Type B pancreatic cell (in vitro differentiated cells): ENCODE measurements around the gene DHRS9. TPM values are rescaled to one million over a fixed set of nuclear protein-coding genes. Genes with fewer than 3 reads are reported as not detected.

Experiments
- DNase-seq: peaks from one replicate; pipeline ENCODE4 v3.0.0; 2021; ENCODE audit warnings: mixed read lengths; ENCODE audit not compliant: unreplicated experiment; ENCODE audit errors: extremely low spot score
- H3K27ac Mint-ChIP-seq: 2 replicates; pipeline ENCODE4 v1.8.0; 2021; ENCODE audit warnings: mild to moderate bottlenecking, mixed read lengths
- H3K27me3 Mint-ChIP-seq: 2 replicates; pipeline ENCODE4 v1.8.0; 2021; ENCODE audit warnings: mixed read lengths
- H3K36me3 Mint-ChIP-seq: 2 replicates; pipeline ENCODE4 v1.8.0; 2021; ENCODE audit warnings: mixed read lengths
- H3K4me1 Mint-ChIP-seq: one replicate; pipeline ENCODE4 v1.8.0; 2021; ENCODE audit warnings: mixed read lengths; ENCODE audit not compliant: unreplicated experiment
- H3K4me3 Mint-ChIP-seq: 2 replicates; pipeline ENCODE4 v1.8.0; 2021; ENCODE audit warnings: mild to moderate bottlenecking, mixed read lengths
- H3K9me3 Mint-ChIP-seq: 2 replicates; pipeline ENCODE4 v1.8.0; 2021; ENCODE audit warnings: mixed read lengths
- CTCF ChIP-seq: fragments of 200-600 bp; sonication (generic); conservative IDR thresholded peaks from 2 replicates; pipeline ENCODE4 v1.5.0; 2021; ENCODE audit warnings: antibody characterized with exemption, mild to moderate bottlenecking
- total RNA-seq: library from RNA; stranded (reverse); gene quantifications from 2 replicates; pipeline ENCODE4 v1.2.1, GENCODE V29; 2021; ENCODE audit warnings: low replicate concordance

The DHRS9 gene
- total RNA-seq, 1 donor from 2014 or later, result 0.75 TPM

DNA sequence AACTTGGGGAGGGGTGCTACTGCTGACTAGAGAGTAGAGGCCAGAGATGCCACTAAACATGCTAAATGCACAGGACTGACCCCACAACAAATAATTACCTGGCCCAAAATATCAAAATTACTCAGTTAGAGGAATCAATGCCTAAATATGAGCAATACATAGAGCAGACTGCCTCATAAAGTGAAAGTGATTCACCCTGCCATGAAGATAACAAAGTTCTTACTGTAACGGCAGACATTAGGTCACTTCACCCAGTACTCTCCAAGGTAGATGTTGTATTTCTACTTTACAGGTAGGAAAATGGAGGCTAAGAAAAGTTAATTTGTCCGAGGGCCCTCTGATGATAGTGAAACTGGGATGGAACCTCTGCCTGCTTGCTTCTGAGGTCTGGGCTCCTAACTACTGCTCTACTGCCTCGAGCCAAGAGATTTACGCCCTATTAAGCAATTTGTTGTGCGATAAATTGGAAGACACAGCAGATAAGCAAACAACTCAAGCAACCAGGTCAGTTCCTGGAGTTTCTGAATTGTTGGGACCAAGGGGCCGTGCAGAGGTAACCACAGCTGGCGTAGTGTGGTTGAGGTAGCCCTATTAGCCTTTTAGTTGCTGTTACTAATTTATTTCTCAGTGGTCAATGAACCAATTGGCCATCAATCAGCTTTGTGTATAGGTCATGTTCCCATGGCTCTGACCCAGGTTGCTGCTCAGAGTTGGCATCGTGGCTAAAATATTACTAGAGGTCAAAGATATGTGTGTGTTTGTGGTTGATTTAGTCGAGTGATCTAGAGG is 4.8 kb downstream of the DHRS9 start:
- H3K36me3 Mint-ChIP-seq, result no peaks in the 10 kb centered on the region
- no peaks in the 10 kb centered on the region for H3K4me1 Mint-ChIP-seq
- H3K9me3 Mint-ChIP-seq, result no peaks in the 10 kb centered on the region
- no peak for TF ChIP-seq CTCF
- no peak overlapping the region for H3K27ac Mint-ChIP-seq
- no peak overlapping the region for H3K4me3 Mint-ChIP-seq
- DNase-seq, result no peak
- no peaks in the 10 kb centered on the region for H3K27me3 Mint-ChIP-seq

GRCh38 chr2:169077674-169078240 is 8.4 kb downstream of the DHRS9 start:
- Mint-ChIP-seq H3K4me3 (no peak overlapping the region), H3K4me1 (no peaks in the 10 kb centered on the region), H3K27ac (no peak overlapping the region), H3K27me3 (no peaks in the 10 kb centered on the region), H3K9me3 (no peaks in the 10 kb centered on the region), H3K36me3 (no peaks in the 10 kb centered on the region)
- TF ChIP-seq CTCF, result no peak
- DNase-seq, result no peak

- H3K36me3 Mint-ChIP-seq, result no peaks in the 10 kb centered on the region
- TF ChIP-seq CTCF, result no peak
- no peak overlapping the region for H3K27ac Mint-ChIP-seq
- peaks cover 4% of the 10 kb centered on the region for H3K9me3 Mint-ChIP-seq
- H3K4me3 Mint-ChIP-seq, result no peak overlapping the region
- H3K27me3 Mint-ChIP-seq, result peaks cover 3% of the 10 kb centered on the region
- no peak for DNase-seq
- no peaks in the 10 kb centered on the region for H3K4me1 Mint-ChIP-seq
Measured at GRCh38 chr2:169080250-169081069, 11.1 kb downstream of the DHRS9 start.

DNA sequence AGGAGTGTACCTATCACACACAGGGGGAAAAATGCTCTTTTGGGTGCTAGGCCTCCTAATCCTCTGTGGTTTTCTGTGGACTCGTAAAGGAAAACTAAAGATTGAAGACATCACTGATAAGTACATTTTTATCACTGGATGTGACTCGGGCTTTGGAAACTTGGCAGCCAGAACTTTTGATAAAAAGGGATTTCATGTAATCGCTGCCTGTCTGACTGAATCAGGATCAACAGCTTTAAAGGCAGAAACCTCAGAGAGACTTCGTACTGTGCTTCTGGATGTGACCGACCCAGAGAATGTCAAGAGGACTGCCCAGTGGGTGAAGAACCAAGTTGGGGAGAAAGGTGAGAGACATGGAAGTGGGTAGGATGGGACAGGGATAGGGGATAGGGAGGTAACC is 12.2 kb downstream of the DHRS9 start:
- H3K4me1 Mint-ChIP-seq, result no peaks in the 10 kb centered on the region
- DNase-seq, result no peak
- TF ChIP-seq CTCF, result no peak
- peaks cover 4% of the 10 kb centered on the region for H3K9me3 Mint-ChIP-seq
- no peak overlapping the region for H3K4me3 Mint-ChIP-seq
- peaks cover 6% of the 10 kb centered on the region for H3K27me3 Mint-ChIP-seq
- H3K36me3 Mint-ChIP-seq, result no peaks in the 10 kb centered on the region
- no peak overlapping the region for H3K27ac Mint-ChIP-seq

- H3K4me1 Mint-ChIP-seq, result no peaks in the 10 kb centered on the region
- H3K4me3 Mint-ChIP-seq, result no peak overlapping the region
- peaks cover 4% of the 10 kb centered on the region for H3K9me3 Mint-ChIP-seq
- H3K36me3 Mint-ChIP-seq, result no peaks in the 10 kb centered on the region
- H3K27ac Mint-ChIP-seq, result no peak overlapping the region
- H3K27me3 Mint-ChIP-seq, result peaks cover 6% of the 10 kb centered on the region
- DNase-seq, result no peak
- no peak for TF ChIP-seq CTCF
Measured at GRCh38 chr2:169082995-169083394, 13.6 kb downstream of the DHRS9 start.
